ENCODE measurements around the gene FAM107B.

DNA sequence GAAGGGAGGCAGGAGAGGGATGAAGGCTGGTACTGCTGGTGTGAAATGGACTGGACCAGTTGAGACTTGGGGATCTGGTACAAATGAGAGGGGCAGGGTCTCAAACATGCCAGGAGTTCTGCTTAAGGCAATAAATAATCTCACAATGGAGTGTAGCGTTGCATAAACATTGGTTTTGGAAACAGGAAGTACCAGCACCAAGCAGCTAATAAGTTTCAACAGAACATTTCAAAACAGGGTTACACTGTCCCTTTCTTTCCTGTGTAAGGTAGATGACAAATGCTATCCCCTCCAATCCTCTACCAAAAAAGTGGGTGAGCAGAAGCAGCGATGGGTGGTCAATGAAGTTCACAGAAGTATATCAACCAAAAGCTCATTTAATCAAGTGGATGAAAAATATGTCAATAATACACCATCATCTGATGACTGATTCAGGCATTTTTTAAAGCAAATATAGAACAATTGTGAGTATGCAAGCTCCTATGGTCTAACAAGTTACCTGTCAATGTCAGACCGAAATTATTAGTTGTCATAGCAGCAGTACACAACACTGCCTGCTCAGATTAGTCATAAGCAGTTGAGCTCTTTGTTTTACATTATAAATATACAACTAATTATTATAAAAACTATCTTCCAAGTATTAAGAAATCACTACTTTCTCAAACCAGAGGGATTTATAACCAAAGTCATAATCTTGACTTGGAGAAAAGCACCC lies 220.0 kb downstream of the FAM107B start:
- TF ChIP-seq CTCF (IDR thresholded peaks at IDR 0.05) (no peak), POLR2A (IDR thresholded peaks at IDR 0.05) (no peak), POLR2AphosphoS5 (IDR thresholded peaks at IDR 0.05) (peak in 1 of 3 donors; percentile 25)

All from breast epithelium (tissue), 3 donors.